Upper lobe of left lung (tissue), 4 donors: ENCODE data around the gene CACNB4.

Experiments
- CTCF ChIP-seq, 6 experiments: fragments of 450-650 bp in 4 of 6; fragments of 200-600 bp in 2 of 6; sonication (generic) in 2 of 6; IDR thresholded peaks; one replicate each; pipeline ENCODE4 v1.5.1; 2016 to 2019; ENCODE audit warnings: antibody characterized with exemption in 6 of 6
- EP300 ChIP-seq, 4 donors: sonication (generic); formaldehyde crosslinking; IDR thresholded peaks; one replicate each; pipeline ENCODE4 v1.5.1; 2017; ENCODE audit warnings: antibody characterized with exemption in 4 of 4, control low read depth in 2 of 4
- POLR2A ChIP-seq, 4 donors: fragments of 450-650 bp; IDR thresholded peaks; one replicate each; pipeline ENCODE4 v1.5.1; 2016 to 2017; ENCODE audit warnings: antibody characterized with exemption in 4 of 4, mild to moderate bottlenecking in 2 of 4
- POLR2AphosphoS5 ChIP-seq, 2 donors: sonication (generic); formaldehyde crosslinking; IDR thresholded peaks; one replicate each; pipeline ENCODE4 v1.5.1; 2017; ENCODE audit warnings: antibody characterized with exemption in 2 of 2

- no peak for TF ChIP-seq CTCF (IDR thresholded peaks at IDR 0.05)
- no peak for TF ChIP-seq POLR2A (IDR thresholded peaks at IDR 0.05)
- no peak for TF ChIP-seq EP300 (IDR thresholded peaks at IDR 0.05)
- no peak for TF ChIP-seq POLR2AphosphoS5 (IDR thresholded peaks at IDR 0.05)
Observed at GRCh38 chr2:151902829-151903228, 196.0 kb downstream of the CACNB4 start.
